Measurements from ENCODE around the gene DNAJC8.

GRCh38 chr1:28163496-28164161 lies 69.2 kb downstream of the DNAJC8 start:
- TF ChIP-seq POLR2AphosphoS5 (IDR thresholded peaks at IDR 0.05; ENCODE audit: low read depth, low read length) (no peak), TAF1 (IDR thresholded peaks at IDR 0.05; ENCODE audit: borderline replicate concordance, insufficient read depth, low read length) (no peak), FOXP2 (optimal IDR thresholded peaks at IDR 0.05; ENCODE audit: borderline replicate concordance, extremely low read depth, extremely low read length, insufficient read depth) (no peak), REST (IDR thresholded peaks at IDR 0.05; ENCODE audit: insufficient read depth in 1 of 2, low read depth in 2 of 2, low read length in 2 of 2) (no peak)

Measured in PFSK-1 (cell line).